GM21360 (cell line): ENCODE results near the gene PNMA6F.
"Not testable (repeated sequence)": the region's sequence is repeated elsewhere in the genome, so short reads cannot be mapped to it uniquely, and the experiment has no call there.

ENCODE experiments used
- ATAC-seq: cut with Tn5 transposase; IDR thresholded peaks from one replicate; pipeline ENCODE4 v1.9.1; 2021; ENCODE audit warnings: mild to moderate bottlenecking, moderate library complexity; ENCODE audit not compliant: unreplicated experiment

The PNMA6F gene

DNA sequence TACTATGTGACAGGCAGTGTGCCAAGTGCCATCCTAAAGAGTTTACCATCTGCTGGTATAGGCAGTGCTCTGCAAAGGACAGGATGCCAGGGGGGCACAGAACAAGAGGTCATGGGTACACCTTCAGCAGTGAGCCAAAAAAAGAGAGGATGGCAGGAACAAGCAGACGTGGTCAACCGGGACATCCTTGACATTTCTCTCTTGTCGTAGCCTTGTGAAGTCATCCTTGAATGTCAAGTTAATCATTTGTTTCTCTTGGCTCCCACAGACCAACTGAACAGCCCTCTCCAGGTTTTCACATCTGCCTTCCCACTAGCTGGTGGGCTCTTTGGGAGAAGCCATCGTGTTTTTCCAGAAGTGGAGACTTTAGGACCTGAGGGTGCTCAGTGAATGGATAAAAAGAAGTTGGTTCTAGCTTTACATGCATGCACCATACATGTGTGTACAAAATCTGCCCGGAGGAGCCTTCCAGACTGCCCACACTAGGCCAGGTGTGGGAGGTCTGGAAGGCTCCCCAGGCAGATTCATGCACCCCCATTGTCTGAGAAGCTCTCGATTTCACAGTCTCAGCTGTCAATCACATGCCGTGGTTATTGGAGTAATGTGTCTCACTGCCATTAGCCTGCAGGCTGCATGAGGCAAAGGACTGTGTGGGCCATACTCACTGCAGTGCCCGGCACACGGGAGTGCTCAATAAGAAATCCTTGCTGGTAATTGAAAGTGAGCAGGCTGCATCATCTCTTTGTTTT is 16.4 kb downstream of the PNMA6F start:
- no peak for ATAC-seq

DNA sequence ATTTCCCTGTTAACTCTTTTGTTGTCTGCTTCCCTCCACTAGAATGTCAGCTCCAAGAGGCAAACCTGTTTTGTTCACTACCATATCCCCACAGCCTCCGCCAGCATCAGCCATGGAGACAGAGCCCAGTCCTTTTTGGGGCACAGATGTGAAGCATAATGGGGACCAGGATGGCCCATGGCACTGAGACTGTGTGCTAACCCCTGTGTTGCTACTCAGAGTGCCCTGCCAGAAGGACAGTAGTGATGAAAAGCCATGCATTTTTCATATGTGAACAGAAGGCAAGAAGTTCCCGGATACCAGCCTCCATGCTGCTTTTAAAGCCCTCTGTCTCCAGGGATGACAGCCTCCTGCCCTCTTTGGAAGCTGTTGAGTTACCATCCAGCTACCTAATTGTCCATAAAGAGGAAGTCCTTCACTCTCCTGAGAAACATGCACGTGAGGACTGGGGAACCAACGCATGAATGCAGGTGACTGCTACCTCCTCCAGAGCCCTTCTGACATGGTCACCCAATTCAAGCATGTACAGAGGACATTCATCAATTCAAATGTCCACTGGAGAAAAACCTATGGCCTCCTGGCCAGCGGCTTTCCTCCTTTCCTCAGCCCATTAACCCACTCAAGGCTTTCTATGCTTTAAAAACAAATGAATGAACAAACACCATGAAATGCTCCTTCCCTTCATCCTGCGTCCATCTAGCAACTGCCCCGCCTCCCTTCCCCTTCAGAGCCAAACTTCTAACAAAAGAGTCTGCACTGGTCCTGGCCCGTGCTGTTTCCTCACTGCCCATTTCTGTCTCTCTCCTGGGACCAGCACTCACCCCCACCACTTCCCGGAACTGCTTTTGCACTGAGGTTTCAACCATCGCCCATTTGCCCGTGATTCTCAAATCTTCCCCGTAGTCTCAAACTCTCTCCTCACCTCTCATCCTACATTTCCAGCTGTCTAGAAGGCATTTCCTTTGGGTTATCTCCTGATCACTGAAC is 18.0 kb downstream of the PNMA6F start:
- ATAC-seq = no peak

DNA sequence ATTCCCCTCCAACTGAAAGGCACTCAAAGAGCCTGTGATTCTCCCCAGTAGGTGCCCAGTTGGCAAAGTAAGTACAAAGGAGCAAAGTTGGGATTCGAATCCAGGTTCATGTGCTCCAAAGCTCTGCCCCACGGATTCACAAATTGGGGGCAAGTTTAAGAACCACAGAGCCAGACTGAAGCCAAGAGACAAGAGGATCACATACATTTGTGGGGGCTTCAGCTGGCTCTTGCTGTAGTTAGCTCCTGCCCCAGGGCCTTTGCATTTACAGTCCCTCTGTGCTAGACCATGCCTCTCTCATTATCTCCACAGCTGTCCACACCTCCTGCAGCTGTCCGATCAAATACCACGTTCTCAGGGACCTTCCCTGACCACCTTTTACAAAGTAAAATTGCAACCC is 18.8 kb downstream of the PNMA6F start:
- no peak for ATAC-seq

DNA sequence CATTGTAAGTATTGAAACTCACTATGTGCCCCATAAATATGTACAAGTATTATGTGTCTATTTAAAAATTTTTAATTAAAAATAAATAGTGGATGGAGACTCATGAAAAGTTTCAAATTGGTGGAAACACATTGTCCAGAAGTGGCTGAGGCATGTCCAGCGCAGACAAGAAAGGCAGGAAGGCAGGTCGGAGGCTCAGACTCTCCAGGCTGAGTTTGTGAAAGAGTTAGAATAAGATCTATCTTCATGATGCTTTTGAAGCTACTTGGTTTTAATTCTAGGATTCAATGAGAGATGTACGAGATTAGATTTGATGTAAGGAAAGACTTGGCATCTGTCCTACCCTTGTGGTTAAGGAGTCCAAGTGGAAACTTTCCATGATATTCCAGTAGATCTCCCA is 19.8 kb downstream of the PNMA6F start:
- no peak for ATAC-seq

DNA sequence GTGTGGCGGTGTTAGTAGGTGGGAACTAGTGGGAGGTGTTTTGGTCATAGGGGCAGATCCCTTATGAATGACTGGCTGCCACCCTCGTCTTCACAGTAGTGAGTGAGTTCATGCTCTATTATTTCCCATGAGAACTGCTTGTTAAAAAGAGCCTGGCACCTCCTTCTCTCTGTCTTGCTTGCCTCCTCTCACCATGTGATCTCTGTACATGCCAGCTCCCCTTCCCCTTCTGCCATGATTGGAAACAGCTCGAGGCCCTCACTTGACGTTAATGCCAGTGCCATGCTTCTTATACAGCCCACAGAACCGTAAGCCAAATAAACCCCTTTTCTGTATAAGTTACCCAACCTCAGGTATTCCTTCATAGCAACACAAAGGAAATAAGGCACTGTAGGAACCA is 21.7 kb downstream of the PNMA6F start:
- ATAC-seq = no peak

DNA sequence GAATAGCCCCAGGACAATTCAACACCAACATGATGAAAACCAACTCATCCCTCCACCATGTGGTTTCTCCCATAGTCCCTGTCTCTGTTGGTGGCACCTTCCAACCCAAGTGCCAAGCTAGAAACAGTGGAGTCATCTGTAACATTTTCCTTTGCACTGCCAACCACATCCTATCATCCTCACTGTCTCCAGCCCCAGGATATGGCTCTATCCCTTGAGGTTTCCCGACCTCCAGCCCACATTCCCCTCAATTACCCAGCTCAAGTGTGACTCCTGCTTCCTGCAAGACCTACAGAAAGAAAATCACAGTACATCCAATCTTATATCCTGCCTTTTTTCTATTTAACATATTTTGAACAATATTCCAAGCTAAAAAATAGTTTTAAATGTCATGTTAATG is 24.2 kb downstream of the PNMA6F start:
- no peak for ATAC-seq

DNA sequence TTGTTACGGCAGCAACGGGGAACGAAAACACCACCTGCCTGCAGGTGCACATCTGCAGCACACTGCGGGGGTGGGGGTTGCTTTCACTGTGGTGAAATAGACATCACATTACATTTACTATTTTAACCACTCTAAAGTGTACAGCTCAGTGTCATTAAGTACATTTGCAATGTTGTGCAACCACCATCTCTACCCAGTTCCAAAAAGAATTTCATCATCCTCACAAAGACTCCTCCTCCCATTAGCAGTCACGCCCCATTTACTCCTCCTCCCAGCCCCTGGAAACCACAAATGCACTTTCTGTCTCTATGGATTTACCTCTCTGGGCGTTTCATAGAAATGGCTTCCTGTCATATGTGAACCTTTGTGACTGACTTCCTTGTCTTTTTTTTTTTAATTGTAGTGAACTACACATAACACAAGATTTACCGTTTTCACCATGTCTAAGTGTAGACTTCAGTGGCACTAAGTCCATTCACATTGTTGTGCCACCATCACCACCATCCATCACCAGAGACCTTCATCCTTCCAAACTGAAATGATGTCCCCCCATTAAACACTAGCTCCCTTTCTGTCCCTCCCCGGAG is 28.0 kb downstream of the PNMA6F start:
- ATAC-seq = not testable (repeated sequence)

DNA sequence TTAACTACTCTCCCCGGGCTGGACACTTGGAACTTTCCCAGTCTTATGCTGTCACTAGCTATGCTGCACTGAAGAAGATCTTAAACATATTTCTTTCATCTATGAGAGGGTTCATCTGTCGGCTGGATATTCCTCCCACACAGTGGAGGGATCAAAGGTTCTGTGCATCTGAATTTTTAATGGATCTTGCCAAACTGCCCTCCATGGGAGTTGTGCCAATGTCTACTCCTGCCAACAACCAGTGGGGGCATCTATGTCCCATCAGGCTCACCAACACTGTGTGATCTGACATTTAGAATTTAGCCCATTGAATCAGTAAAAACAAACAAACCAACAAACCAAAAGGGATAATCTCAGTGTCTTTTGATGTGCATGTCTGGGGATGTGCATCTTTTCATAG is 32.8 kb downstream of the PNMA6F start:
- not testable (repeated sequence) for ATAC-seq

DNA sequence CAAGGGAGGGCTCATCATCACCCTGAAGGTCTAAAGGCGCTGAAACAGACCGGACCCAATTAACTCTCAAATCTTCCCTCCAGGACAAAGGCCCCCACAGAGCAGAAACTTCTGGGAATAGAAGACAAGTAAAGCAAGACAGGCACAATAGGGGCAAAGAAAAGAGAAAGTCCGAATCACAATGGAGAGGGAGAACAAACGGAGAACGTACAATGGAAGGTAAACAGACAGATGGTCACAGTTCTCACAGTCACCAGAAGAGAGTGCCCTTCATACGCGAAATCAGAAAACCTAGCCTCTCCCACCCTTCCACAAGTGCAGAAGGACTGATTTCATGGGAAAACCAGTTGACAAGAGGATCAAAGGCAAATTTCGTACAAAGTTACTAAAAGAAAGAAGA is 35.9 kb downstream of the PNMA6F start:
- ATAC-seq = not testable (repeated sequence)

DNA sequence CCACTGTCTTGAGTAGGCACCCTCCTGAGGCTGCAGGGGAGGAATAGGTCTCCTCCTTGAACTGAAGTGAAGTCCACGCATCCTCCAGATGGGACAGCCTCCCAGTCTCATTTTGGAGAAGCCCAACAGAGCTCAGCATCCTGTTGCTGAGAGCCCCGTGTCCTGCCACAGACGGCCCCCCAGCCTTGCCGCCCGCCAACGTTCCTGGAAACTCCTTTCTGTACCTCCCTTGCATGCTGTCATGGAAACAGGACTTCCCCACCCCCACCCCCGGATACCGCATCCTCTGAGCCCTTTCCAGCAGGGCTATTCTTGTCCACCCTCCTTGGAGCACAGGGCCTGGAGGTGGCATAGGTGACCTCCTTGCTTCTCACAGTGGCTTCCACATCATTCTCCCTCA is 37.6 kb downstream of the PNMA6F start:
- not testable (repeated sequence) for ATAC-seq

DNA sequence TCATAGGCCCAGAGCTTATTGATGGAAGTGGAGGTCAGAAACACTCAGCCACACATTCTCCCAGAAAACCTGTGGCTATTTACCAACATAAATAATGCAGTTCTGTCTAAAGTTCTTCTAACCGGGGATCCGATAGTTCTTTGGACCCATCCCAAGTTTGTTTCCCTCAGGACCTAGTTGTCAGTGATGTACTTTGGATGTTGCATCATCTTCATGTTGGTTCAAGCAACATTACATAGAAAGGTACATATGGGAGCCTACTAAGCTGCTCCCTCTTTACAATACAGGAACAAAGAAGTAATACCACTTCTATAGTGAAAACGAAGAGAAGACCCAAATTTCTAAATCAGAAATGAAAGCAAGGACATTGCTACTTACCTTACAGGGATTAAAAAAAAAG is 39.8 kb downstream of the PNMA6F start:
- not testable (repeated sequence) for ATAC-seq

DNA sequence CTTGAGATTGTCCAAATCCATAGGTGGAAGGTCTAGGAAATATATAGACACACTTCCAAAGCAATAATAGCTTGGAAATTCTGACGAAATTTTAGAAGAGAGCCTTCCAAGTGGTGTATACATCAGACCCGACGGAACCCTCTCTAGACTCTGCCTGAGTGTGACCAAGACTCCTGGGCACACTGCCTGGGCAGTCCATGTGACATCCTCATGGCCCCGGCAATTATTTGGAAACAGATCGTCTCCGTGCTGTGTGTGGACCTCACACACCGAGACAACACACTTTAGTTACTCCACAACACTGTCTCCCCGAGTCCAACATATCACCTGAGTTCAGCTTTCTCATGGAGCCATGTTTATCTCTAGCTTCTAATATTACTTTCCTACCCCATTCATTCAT is 42.3 kb downstream of the PNMA6F start:
- ATAC-seq = not testable (repeated sequence)

DNA sequence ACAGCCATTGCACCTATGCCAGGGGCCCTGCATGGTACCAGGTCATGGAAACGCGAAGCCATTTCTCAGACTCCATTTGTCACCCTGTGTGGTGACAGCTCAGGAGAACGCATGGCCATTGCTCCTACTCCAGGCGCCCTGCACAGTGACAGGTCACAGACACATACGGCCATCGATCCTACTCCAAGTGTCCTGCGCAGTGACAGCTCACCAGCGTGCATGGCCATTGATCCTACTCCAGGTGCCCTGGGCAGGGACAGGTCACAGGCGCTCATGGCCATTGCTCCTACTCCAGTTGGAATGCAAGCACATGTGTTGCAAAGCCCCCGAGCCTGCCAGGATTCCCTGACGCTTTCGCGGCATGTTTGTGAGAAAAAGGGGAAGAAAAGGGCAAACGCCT is 45.5 kb downstream of the PNMA6F start:
- ATAC-seq = not testable (repeated sequence)

DNA sequence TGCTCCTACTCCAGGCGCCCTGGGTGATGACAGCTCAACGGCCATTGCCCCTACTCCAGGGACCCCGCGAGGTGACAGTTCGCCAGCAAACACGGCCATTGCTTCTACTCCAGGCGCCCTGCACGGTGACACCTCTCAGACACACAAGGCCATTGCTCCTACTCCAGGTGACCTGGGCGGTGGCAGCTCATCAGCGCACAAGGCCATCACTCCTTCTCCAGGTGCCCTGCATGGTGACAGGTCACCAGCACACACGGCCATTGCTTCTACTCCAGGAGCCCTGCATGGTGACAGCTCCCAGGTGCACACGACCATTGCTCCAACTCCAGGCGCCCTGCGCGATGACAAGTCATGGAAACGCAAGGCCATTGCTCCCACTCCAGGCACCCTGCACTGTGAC is 46.1 kb downstream of the PNMA6F start:
- ATAC-seq = not testable (repeated sequence)

DNA sequence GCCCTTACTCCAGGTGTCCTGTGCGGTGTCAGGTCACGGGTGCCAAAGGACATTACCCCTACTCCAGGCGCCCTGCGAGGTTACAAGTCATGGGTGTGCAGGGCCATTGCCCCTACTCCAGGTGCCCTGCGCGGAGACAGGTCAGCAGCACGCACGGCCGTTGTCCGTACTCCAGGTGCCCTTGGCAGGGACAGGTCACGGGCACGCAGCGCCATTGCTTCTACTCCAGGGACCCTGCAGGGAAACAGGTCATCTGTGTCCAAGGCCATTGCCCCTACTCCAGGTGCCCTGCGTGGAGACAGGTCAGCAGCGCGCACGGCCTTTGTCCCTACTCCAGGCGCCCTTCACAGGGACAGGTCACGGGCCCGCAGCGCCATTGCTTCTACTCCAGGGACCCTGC is 49.0 kb downstream of the PNMA6F start:
- not testable (repeated sequence) for ATAC-seq

DNA sequence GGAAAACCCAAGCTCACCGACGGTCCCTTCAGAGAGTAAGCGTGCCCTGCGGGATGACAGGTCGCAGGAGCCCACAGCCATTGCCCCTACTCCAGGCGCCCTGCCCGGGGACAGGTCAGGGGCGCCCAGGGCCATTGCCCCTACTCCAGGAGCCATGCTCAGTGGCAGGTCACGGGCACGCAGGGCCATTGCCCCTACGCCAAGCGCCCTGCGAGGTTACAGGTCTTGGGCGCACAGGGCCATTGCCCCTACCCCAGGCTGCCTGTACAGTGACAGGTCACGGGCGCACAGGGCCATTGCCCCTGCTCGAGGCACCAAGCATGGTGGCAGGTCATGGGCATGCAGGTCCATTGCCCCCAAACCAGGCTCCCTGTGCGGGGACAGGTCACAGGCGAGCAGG is 49.5 kb downstream of the PNMA6F start:
- ATAC-seq = not testable (repeated sequence)
